GM23248 (cell line): ENCODE measurements around the gene SPPL2B. TPM values are rescaled to one million over a fixed set of nuclear protein-coding genes. Genes with fewer than 3 reads are reported as not detected.

ENCODE experiments used
- DNase-seq: peaks from one replicate; pipeline ENCODE4 v3.0.0-alpha.2; 2015
- H2AFZ ChIP-seq: fragments of 200-600 bp; sonication (generic); 2 replicates; pipeline ENCODE4 v1.6.1; 2016; ENCODE audit warnings: antibody characterized with exemption
- H3F3A ChIP-seq: fragments of 200-600 bp; sonication (generic); 2 replicates; pipeline ENCODE4 v1.6.1; 2016; ENCODE audit warnings: mild to moderate bottlenecking, antibody characterized with exemption, mixed run types; ENCODE audit not compliant: insufficient read depth
- H3K27ac ChIP-seq: fragments of 200-600 bp; sonication (generic); 2 replicates; pipeline ENCODE4 v1.5.1; 2016; ENCODE audit warnings: mild to moderate bottlenecking
- H3K27me3 ChIP-seq: fragments of 200-600 bp; sonication (generic); replicated peaks from 2 replicates; pipeline ENCODE4 v1.6.1; 2016; ENCODE audit warnings: mild to moderate bottlenecking; ENCODE audit not compliant: insufficient read depth
- H3K36me3 ChIP-seq: fragments of 200-600 bp; sonication (generic); 2 replicates; pipeline ENCODE4 v1.6.1; 2016; ENCODE audit warnings: low read depth, mild to moderate bottlenecking
- H3K4me1 ChIP-seq: fragments of 200-600 bp; sonication (generic); 2 replicates; pipeline ENCODE4 v1.6.1; 2016; ENCODE audit warnings: mild to moderate bottlenecking; ENCODE audit not compliant: insufficient read depth
- H3K4me2 ChIP-seq: fragments of 200-600 bp; sonication (generic); one replicate; pipeline ENCODE4 v1.6.1; 2016; ENCODE audit warnings: mild to moderate bottlenecking; ENCODE audit not compliant: unreplicated experiment
- H3K4me3 ChIP-seq: fragments of 200-600 bp; sonication (generic); 2 replicates; pipeline ENCODE4 v1.5.1; 2016; ENCODE audit warnings: mild to moderate bottlenecking
- H3K79me2 ChIP-seq: fragments of 200-600 bp; sonication (generic); 2 replicates; pipeline ENCODE4 v1.6.1; 2016; ENCODE audit warnings: mild to moderate bottlenecking; ENCODE audit not compliant: insufficient read depth
- H3K9ac ChIP-seq: fragments of 200-600 bp; sonication (generic); 2 replicates; pipeline ENCODE4 v1.6.1; 2016; ENCODE audit warnings: mild to moderate bottlenecking
- H3K9me2 ChIP-seq: fragments of 200-600 bp; sonication (generic); 2 replicates; pipeline ENCODE4 v1.6.1; 2016; ENCODE audit warnings: mixed run types, mild to moderate bottlenecking, moderate library complexity; ENCODE audit not compliant: insufficient read depth
- H3K9me3 ChIP-seq: fragments of 200-600 bp; sonication (generic); one replicate; pipeline ENCODE4 v1.6.1; 2017; ENCODE audit warnings: low read depth
- H4K20me1 ChIP-seq: fragments of 200-600 bp; sonication (generic); 2 replicates; pipeline ENCODE4 v1.6.0; 2016; ENCODE audit not compliant: insufficient read depth
- EZH2 ChIP-seq: fragments of 200-600 bp; sonication (generic); IDR thresholded peaks from 2 replicates; pipeline ENCODE4 v1.6.1; 2018; ENCODE audit warnings: antibody characterized with exemption, mild to moderate bottlenecking; ENCODE audit not compliant: insufficient read depth, poor library complexity, severe bottlenecking
- EZH2phosphoT487 ChIP-seq: fragments of 200-600 bp; sonication (generic); IDR thresholded peaks from 2 replicates; pipeline ENCODE4 v1.6.1; 2018; ENCODE audit warnings: antibody characterized with exemption, moderate library complexity, mild to moderate bottlenecking, low read depth; ENCODE audit not compliant: insufficient read depth
- WGBS, 2 experiments: methylation state at CpG; one replicate each; pipeline ENCODE4 v1.1.6; 2015 to 2017; ENCODE audit warnings: low lambda C conversion rate in 2 of 2, low coverage in 1 of 2; ENCODE audit errors: missing lambda C conversion rate in 2 of 2; 5-methylcytosine and 5-hydroxymethylcytosine counted together
- in situ Hi-C: fragments of 300-500 bp; cut with MboI; formaldehyde crosslinking; loops from 2 replicates; pipeline ENCODE4 v1.15.0; 2020
- polyA plus RNA-seq: library from polyadenylated mRNA; unstranded; fragments of >200 nt; fragmentation: Nextera tagmentation; extraction: Ambion mirVana; gene quantifications from 2 replicates; pipeline ENCODE4 v1.2.1, GENCODE V29; 2016
- total RNA-seq: library from RNA; depleted of rRNA; stranded (reverse); fragments of >200 nt; shearing (Covaris generic); gene quantifications from 2 replicates; pipeline ENCODE4 v1.2.3, GENCODE V29; 2014

Gene SPPL2B
- total and polyA plus RNA-seq, 2 experiments from 2014 or later, result 38.9 to 43.0 TPM

GRCh38 chr19:2371656-2372055 is 43.2 kb downstream of the SPPL2B start:
- H3K79me2 ChIP-seq, result no peaks in the 10 kb centered on the region
- no peak overlapping the region for H2AFZ ChIP-seq
- H3F3A ChIP-seq, result peaks cover 10% of the 10 kb centered on the region; the same call in 1 of the 2 replicates
- H3K9me2 ChIP-seq, result no peaks in the 10 kb centered on the region
- H3K27me3 ChIP-seq, result no peaks in the 10 kb centered on the region
- in situ Hi-C loops, result no loop called here
- H3K9ac ChIP-seq, result no peak overlapping the region
- H3K36me3 ChIP-seq, result no peaks in the 10 kb centered on the region
- H3K4me2 ChIP-seq, result no peak overlapping the region
- TF ChIP-seq EZH2 (no peak), EZH2phosphoT487 (no peak)
- WGBS, 2 experiments, result 52 to 54% methylated on average over 16 of the region's 16 CpGs
- DNase-seq, result peak; percentile 86
- peaks cover 15% of the 10 kb centered on the region for H3K4me1 ChIP-seq
- no peaks in the 10 kb centered on the region for H3K9me3 ChIP-seq
- no peak overlapping the region for H3K4me3 ChIP-seq
- no peak overlapping the region for H3K27ac ChIP-seq
- H4K20me1 ChIP-seq, result no peaks in the 10 kb centered on the region

GRCh38 chr19:2372076-2372612 is 43.7 kb downstream of the SPPL2B start:
- whole genome bisulfite sequencing, 2 experiments, result 92 to 95% methylated on average over 11 of the region's 11 CpGs
- Histone ChIP-seq H3K27me3 (no peaks in the 10 kb centered on the region), H3K9ac (no peak overlapping the region), H4K20me1 (no peaks in the 10 kb centered on the region), H3K9me2 (no peaks in the 10 kb centered on the region), H3K27ac (no peak overlapping the region), H2AFZ (no peak overlapping the region), H3K4me1 (peaks cover 15% of the 10 kb centered on the region), H3F3A (peaks cover 10% of the 10 kb centered on the region; the same call in 1 of the 2 replicates), H3K4me2 (no peak overlapping the region), H3K4me3 (no peak overlapping the region), H3K36me3 (no peaks in the 10 kb centered on the region), H3K79me2 (no peaks in the 10 kb centered on the region), H3K9me3 (no peaks in the 10 kb centered on the region)
- TF ChIP-seq EZH2, result no peak
- no peak for TF ChIP-seq EZH2phosphoT487
- in situ Hi-C loops, result no loop called here
- DNase-seq, result no peak

GRCh38 chr19:2374808-2375207 is 46.3 kb downstream of the SPPL2B start:
- Histone ChIP-seq H3K79me2 (no peaks in the 10 kb centered on the region), H3K9ac (no peak overlapping the region), H3K4me2 (no peak overlapping the region), H3K9me2 (no peaks in the 10 kb centered on the region), H2AFZ (no peak overlapping the region), H3K4me1 (peaks cover 15% of the 10 kb centered on the region), H3K27ac (no peak overlapping the region), H3K9me3 (no peaks in the 10 kb centered on the region), H4K20me1 (no peaks in the 10 kb centered on the region), H3K4me3 (no peak overlapping the region), H3K36me3 (no peaks in the 10 kb centered on the region), H3K27me3 (no peaks in the 10 kb centered on the region), H3F3A (peaks cover 10% of the 10 kb centered on the region; the same call in 1 of the 2 replicates)
- in situ Hi-C loops, result no loop called here
- DNase-seq, result peak; percentile 55
- 68 to 71% methylated on average over 13 of the region's 13 CpGs for WGBS, 2 experiments
- TF ChIP-seq EZH2phosphoT487, result no peak
- no peak for TF ChIP-seq EZH2

- Histone ChIP-seq H3K36me3 (no peaks in the 10 kb centered on the region), H3K4me1 (peaks cover 15% of the 10 kb centered on the region), H3K9me2 (no peaks in the 10 kb centered on the region), H3K27me3 (no peaks in the 10 kb centered on the region), H3K27ac (no peak overlapping the region), H4K20me1 (no peaks in the 10 kb centered on the region), H3K79me2 (no peaks in the 10 kb centered on the region), H3F3A (peaks cover 10% of the 10 kb centered on the region; the same call in 1 of the 2 replicates), H3K9me3 (no peaks in the 10 kb centered on the region), H3K4me2 (no peak overlapping the region), H2AFZ (no peak overlapping the region), H3K9ac (no peak overlapping the region), H3K4me3 (no peak overlapping the region)
- no peak for TF ChIP-seq EZH2
- no peak for TF ChIP-seq EZH2phosphoT487
- WGBS, 2 experiments, result 66 to 86% methylated on average over 6 to 7 of the region's 7 CpGs
- in situ Hi-C loops, result no loop called here
- no peak for DNase-seq
These were observed 47.1 kb downstream of the SPPL2B start for GRCh38 chr19:2375353-2376121.
